Hepatocyte (in vitro differentiated cells): ENCODE data around the gene NR5A1. TPM values are rescaled to one million over a fixed set of nuclear protein-coding genes. Genes with fewer than 3 reads are reported as not detected.
A peak's percentile ranks its signal among the peaks of the same experiment; 100 is the strongest.

ENCODE experiments used
- DNase-seq: peaks from one replicate; pipeline ENCODE4 v3.0.0-alpha.2; 2016; ENCODE audit warnings: low spot score
- H2AFZ ChIP-seq: fragments of 200-600 bp; sonication (generic); 2 replicates; pipeline ENCODE4 v1.6.0; 2016; ENCODE audit warnings: antibody characterized with exemption, mild to moderate bottlenecking
- H3K27ac ChIP-seq: fragments of 200-600 bp; sonication (generic); 2 replicates; pipeline ENCODE4 v1.5.1; 2016; ENCODE audit warnings: mild to moderate bottlenecking
- H3K27me3 ChIP-seq: fragments of 200-600 bp; sonication (generic); 2 replicates; pipeline ENCODE4 v1.6.1; 2016
- H3K36me3 ChIP-seq: fragments of 200-600 bp; sonication (generic); replicated peaks from 2 replicates; pipeline ENCODE4 v1.5.1; 2016; ENCODE audit warnings: low read depth; ENCODE audit not compliant: insufficient read depth
- H3K4me1 ChIP-seq: fragments of 200-600 bp; sonication (generic); 2 replicates; pipeline ENCODE4 v1.5.1; 2016; ENCODE audit warnings: mild to moderate bottlenecking, moderate library complexity; ENCODE audit not compliant: insufficient read depth
- H3K4me2 ChIP-seq: fragments of 200-600 bp; sonication (generic); 2 replicates; pipeline ENCODE4 v1.6.0; 2016
- H3K4me3 ChIP-seq: fragments of 200-600 bp; sonication (generic); 2 replicates; pipeline ENCODE4 v1.5.1; 2016; ENCODE audit warnings: mild to moderate bottlenecking
- H3K79me2 ChIP-seq: fragments of 200-600 bp; sonication (generic); 2 replicates; pipeline ENCODE4 v1.6.0; 2017; ENCODE audit warnings: mild to moderate bottlenecking
- H3K9me2 ChIP-seq: fragments of 200-600 bp; sonication (generic); replicated peaks from 2 replicates; pipeline ENCODE4 v1.6.0; 2017; ENCODE audit warnings: mild to moderate bottlenecking; ENCODE audit not compliant: insufficient read depth
- H3K9me3 ChIP-seq: fragments of 200-600 bp; sonication (generic); 2 replicates; pipeline ENCODE4 v1.5.1; 2016; ENCODE audit warnings: low read depth, mild to moderate bottlenecking
- H4K20me1 ChIP-seq: fragments of 200-600 bp; sonication (generic); 2 replicates; pipeline ENCODE4 v1.6.0; 2016; ENCODE audit warnings: mild to moderate bottlenecking; ENCODE audit not compliant: insufficient read depth, poor library complexity, severe bottlenecking
- CTCF ChIP-seq: fragments of 200-600 bp; sonication (generic); IDR thresholded peaks from 2 replicates; pipeline ENCODE4 v1.5.1; 2016; ENCODE audit warnings: antibody characterized with exemption, mild to moderate bottlenecking; ENCODE audit not compliant: poor library complexity
- EZH2 ChIP-seq: fragments of 200-600 bp; sonication (generic); IDR thresholded peaks from 2 replicates; pipeline ENCODE4 v1.6.1; 2016; ENCODE audit warnings: antibody characterized with exemption, mild to moderate bottlenecking, borderline replicate concordance
- EZH2phosphoT487 ChIP-seq: fragments of 200-600 bp; sonication (generic); IDR thresholded peaks from one replicate; pipeline ENCODE4 v1.6.1; 2018; ENCODE audit warnings: antibody characterized with exemption, mild to moderate bottlenecking, low read depth, moderate library complexity; ENCODE audit not compliant: unreplicated experiment, severe bottlenecking
- WGBS: methylation state at CpG from one replicate; pipeline ENCODE4 v1.1.6; 2016; ENCODE audit warnings: low lambda C conversion rate; ENCODE audit errors: missing lambda C conversion rate; 5-methylcytosine and 5-hydroxymethylcytosine counted together
- polyA plus RNA-seq: library from polyadenylated mRNA; unstranded; fragments of >200 nt; fragmentation: Nextera tagmentation; extraction: Ambion mirVana; gene quantifications from 2 replicates; pipeline ENCODE4 v1.2.1, GENCODE V29; 2016
- total RNA-seq: library from RNA; depleted of rRNA; stranded (reverse); fragments of >200 nt; gene quantifications from 2 replicates; pipeline ENCODE4 v1.2.3, GENCODE V29; 2014

Gene NR5A1
- total and polyA plus RNA-seq, 2 experiments from 2014 or later, result 0.07 to 0.36 TPM

GRCh38 chr9:124479947-124480620, 27.1 kb downstream of the NR5A1 start:
- peaks cover 29% of the 10 kb centered on the region for H3K27me3 ChIP-seq
- H3K36me3 ChIP-seq, result no peaks in the 10 kb centered on the region
- H3K79me2 ChIP-seq, result no peaks in the 10 kb centered on the region
- no peak overlapping the region for H3K4me2 ChIP-seq
- no peak for TF ChIP-seq EZH2phosphoT487
- no peak for TF ChIP-seq CTCF
- TF ChIP-seq EZH2, result no peak
- H3K9me2 ChIP-seq, result no peaks in the 10 kb centered on the region
- no peak overlapping the region for H3K4me3 ChIP-seq
- no peak overlapping the region for H2AFZ ChIP-seq
- no peak for DNase-seq
- peaks cover 9% of the 10 kb centered on the region for H3K4me1 ChIP-seq
- WGBS, result 71% methylated on average over 6 of the region's 6 CpGs
- H3K27ac ChIP-seq, result no peak overlapping the region
- no peaks in the 10 kb centered on the region for H3K9me3 ChIP-seq
- no peaks in the 10 kb centered on the region for H4K20me1 ChIP-seq

GRCh38 chr9:124479371-124479770, 27.8 kb downstream of the NR5A1 start:
- Histone ChIP-seq H3K79me2 (no peaks in the 10 kb centered on the region), H3K27ac (no peak overlapping the region), H3K4me2 (no peak overlapping the region), H3K9me2 (no peaks in the 10 kb centered on the region), H3K4me3 (no peak overlapping the region), H2AFZ (no peak overlapping the region), H3K4me1 (peaks cover 9% of the 10 kb centered on the region), H3K27me3 (peaks cover 29% of the 10 kb centered on the region), H3K9me3 (no peaks in the 10 kb centered on the region), H4K20me1 (no peaks in the 10 kb centered on the region), H3K36me3 (no peaks in the 10 kb centered on the region)
- no peak for TF ChIP-seq EZH2phosphoT487
- TF ChIP-seq CTCF, result no peak
- TF ChIP-seq EZH2, result no peak
- WGBS, result 95% methylated on average over 16 of the region's 16 CpGs
- DNase-seq, result no peak

GRCh38 chr9:124478354-124478753, 28.8 kb downstream of the NR5A1 start:
- Histone ChIP-seq H3K27me3 (peaks cover 29% of the 10 kb centered on the region), H3K4me2 (peak overlapping the region; percentile 92), H3K36me3 (no peaks in the 10 kb centered on the region), H3K79me2 (no peaks in the 10 kb centered on the region), H3K27ac (no peak overlapping the region), H3K9me2 (no peaks in the 10 kb centered on the region), H3K4me3 (no peak overlapping the region), H3K9me3 (no peaks in the 10 kb centered on the region), H4K20me1 (no peaks in the 10 kb centered on the region), H2AFZ (no peak overlapping the region), H3K4me1 (peaks cover 9% of the 10 kb centered on the region)
- WGBS, result 48% methylated on average over 9 of the region's 12 CpGs
- TF ChIP-seq EZH2phosphoT487 (no peak), CTCF (no peak), EZH2 (no peak)
- no peak for DNase-seq
